PC-9 (cell line): ENCODE results near the gene LMO4. TPM values are rescaled to one million over a fixed set of nuclear protein-coding genes. Genes with fewer than 3 reads are reported as not detected.

Experiments used
- BruUV-seq: library from RNA; stranded (reverse); fragments of 400-500 nt; replicated peaks from 2 replicates; lab custom pipeline; 2021; lab: Mats Ljungman, UMichigan
- CTCF ChIA-PET: fragments of 300-600 bp; sonication (Branson Sonifier 250); formaldehyde crosslinking; loops from one replicate; lab custom pipeline; 2022; ENCODE audit warnings: antibody characterized with exemption; lab: Charles Lee
- POLR2A ChIA-PET: fragments of 300-600 bp; sonication (Branson Sonifier 250); formaldehyde crosslinking; loops from one replicate; lab custom pipeline; 2022; ENCODE audit warnings: antibody characterized with exemption; ENCODE audit not compliant: unreplicated experiment; lab: Charles Lee
- DNase-seq, 2 experiments: peaks; one replicate each; pipeline versions ENCODE4 v3.0.0 to v3.0.0-alpha.2; 2015 to 2022; ENCODE audit warnings: mixed read lengths in 1 of 2
- H2AFZ ChIP-seq: fragments of 200-600 bp; sonication (generic); 2 replicates; pipeline ENCODE4 v1.8.1; 2017; ENCODE audit warnings: antibody characterized with exemption
- H3F3A ChIP-seq: fragments of 200-600 bp; sonication (generic); 2 replicates; pipeline ENCODE4 v1.8.1; 2017; ENCODE audit warnings: antibody characterized with exemption, mild to moderate bottlenecking, low read depth; ENCODE audit not compliant: insufficient read depth
- H3K27ac ChIP-seq: fragments of 200-600 bp; sonication (generic); 2 replicates; pipeline ENCODE4 v1.6.1; 2016; ENCODE audit warnings: mixed run types
- H3K27me3 ChIP-seq: fragments of 200-600 bp; sonication (generic); 2 replicates; pipeline ENCODE4 v1.6.1; 2016; ENCODE audit warnings: low read depth, mixed run types; ENCODE audit not compliant: insufficient read depth
- H3K36me3 ChIP-seq: fragments of 200-600 bp; sonication (generic); 2 replicates; pipeline ENCODE4 v1.6.1; 2016; ENCODE audit warnings: low read depth, mixed run types
- H3K4me1 ChIP-seq: fragments of 200-600 bp; sonication (generic); replicated peaks from 2 replicates; pipeline ENCODE4 v1.6.1; 2016; ENCODE audit warnings: mixed run types; ENCODE audit not compliant: insufficient read depth
- H3K4me2 ChIP-seq: fragments of 200-600 bp; sonication (generic); 2 replicates; pipeline ENCODE4 v1.6.1; 2017; ENCODE audit warnings: mixed run types
- H3K4me3 ChIP-seq: fragments of 200-600 bp; sonication (generic); 2 replicates; pipeline ENCODE4 v1.6.1; 2016; ENCODE audit warnings: mixed run types
- H3K79me2 ChIP-seq: fragments of 200-600 bp; sonication (generic); 2 replicates; pipeline ENCODE4 v1.6.1; 2017; ENCODE audit warnings: low read depth, mixed run types
- H3K9me2 ChIP-seq: fragments of 200-600 bp; sonication (generic); 2 replicates; pipeline ENCODE4 v1.8.1; 2017; ENCODE audit warnings: mild to moderate bottlenecking; ENCODE audit not compliant: insufficient read depth
- H3K9me3 ChIP-seq: fragments of 200-600 bp; sonication (generic); 2 replicates; pipeline ENCODE4 v1.8.1; 2016; ENCODE audit warnings: low read depth; ENCODE audit not compliant: insufficient read depth
- H4K20me1 ChIP-seq: fragments of 200-600 bp; sonication (generic); 2 replicates; pipeline ENCODE4 v1.8.1; 2017; ENCODE audit not compliant: insufficient read depth
- CTCF ChIP-seq: fragments of 200-600 bp; sonication (generic); conservative IDR thresholded peaks from 2 replicates; pipeline ENCODE4 v1.6.1; 2017; ENCODE audit warnings: mixed run types, antibody characterized with exemption, mild to moderate bottlenecking, moderate library complexity
- EZH2 ChIP-seq: fragments of 200-600 bp; sonication (generic); IDR thresholded peaks from 2 replicates; pipeline ENCODE4 v1.8.0; 2017; ENCODE audit warnings: antibody characterized with exemption, low read depth
- intact Hi-C: fragments of 100-400 bp; cut with micrococcal nuclease; formaldehyde crosslinking; loops from one replicate; pipeline ENCODE4 v1.10.0; 2022; ENCODE audit not compliant: unreplicated experiment
- total RNA-seq: library from RNA; stranded (reverse); gene quantifications from 2 replicates; pipeline ENCODE4 v1.2.3, GENCODE V29; 2021

LMO4 gene
- total RNA-seq, 1 experiment from 2014 or later = 47.7 TPM

DNA sequence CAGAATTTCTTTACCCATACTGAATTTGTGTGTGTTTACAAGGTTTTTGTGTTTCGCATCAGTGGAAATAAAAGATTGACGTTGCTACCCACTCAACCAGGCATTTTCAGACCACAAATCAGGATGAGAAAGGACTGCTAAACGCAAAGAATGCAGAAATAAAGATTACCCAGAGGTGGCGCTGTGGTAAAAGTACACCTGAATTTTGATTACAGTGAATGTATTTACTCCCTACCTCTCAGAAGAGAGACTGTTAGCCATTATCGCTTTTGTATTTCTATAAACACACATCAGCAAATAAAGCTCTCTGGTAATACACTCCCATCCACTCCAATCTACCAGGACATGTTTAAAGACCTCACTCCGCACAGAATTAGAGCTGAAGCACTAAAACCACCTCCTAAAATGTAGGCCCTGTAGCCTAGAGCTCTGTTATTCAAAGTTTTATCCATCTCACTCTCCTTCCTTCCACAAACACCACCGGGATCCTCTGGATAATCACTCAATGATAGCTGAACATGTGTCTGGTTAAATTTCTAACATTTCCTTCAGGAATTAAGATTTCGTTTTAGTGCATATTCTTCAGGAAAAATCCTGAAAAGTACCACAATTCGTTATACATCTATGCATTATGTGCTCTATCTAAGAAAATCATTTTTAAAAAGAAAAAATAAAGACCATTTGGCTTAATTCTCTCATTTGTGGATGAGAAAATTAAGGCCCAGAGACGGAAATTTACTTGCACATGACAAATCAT lies 2.5 kb upstream of the LMO4 start:
- no peaks in the 10 kb centered on the region for H3K27me3 ChIP-seq
- no peak overlapping the region for H3K4me3 ChIP-seq
- H3K36me3 ChIP-seq = no peaks in the 10 kb centered on the region
- intact Hi-C loops = loop anchor here (5.0 kb wide), 3 partner anchors 146 to 851 kb away; no protein-coding TSS in a partner anchor
- no peaks in the 10 kb centered on the region for H3K9me3 ChIP-seq
- H3K4me2 ChIP-seq = no peak overlapping the region
- peaks cover 8% of the 10 kb centered on the region for H4K20me1 ChIP-seq
- ChIA-PET CTCF (interaction anchor here (0.6 kb wide), 1 partner anchor 736 kb away, joined by 4 read pairs; no protein-coding TSS in a partner anchor), POLR2A (no interaction called here)
- DNase-seq = peak; percentile 33 to 48
- peaks cover 23% of the 10 kb centered on the region for H3K79me2 ChIP-seq
- TF ChIP-seq EZH2 = no peak
- peak; percentile 93 for TF ChIP-seq CTCF
- no peak overlapping the region for H3K27ac ChIP-seq
- BruUV-seq = no TSS peak
- H2AFZ ChIP-seq = 0 out of 2 replicates have a peak overlapping the region, but pooled peaks have one; percentile 6
- H3K4me1 ChIP-seq = peaks cover 9% of the 10 kb centered on the region
- H3F3A ChIP-seq = peaks cover 15% of the 10 kb centered on the region
- no peaks in the 10 kb centered on the region for H3K9me2 ChIP-seq

- peak overlapping the region; percentile 96 for H3K4me3 ChIP-seq
- intact Hi-C loops = loop anchor here (2.0 to 5.0 kb wide), 4 partner anchors 145 to 850 kb away; no protein-coding TSS in a partner anchor
- no peak for DNase-seq
- H3K4me2 ChIP-seq = peak overlapping the region; percentile 89
- BruUV-seq = TSS peak; percentile 81
- no peaks in the 10 kb centered on the region for H3K9me3 ChIP-seq
- peaks cover 7% of the 10 kb centered on the region for H3K36me3 ChIP-seq
- no peaks in the 10 kb centered on the region for H3K9me2 ChIP-seq
- peaks cover 18% of the 10 kb centered on the region for H3K4me1 ChIP-seq
- H4K20me1 ChIP-seq = peaks cover 19% of the 10 kb centered on the region
- peaks cover 36% of the 10 kb centered on the region for H3K79me2 ChIP-seq
- CTCF ChIA-PET = no interaction called here
- H3F3A ChIP-seq = peaks cover 23% of the 10 kb centered on the region
- TF ChIP-seq EZH2 (no peak), CTCF (no peak)
- peak overlapping the region; percentile 72 for H3K27ac ChIP-seq
- POLR2A ChIA-PET = interaction anchor here (0.6 kb wide), 1 partner anchor 413 kb away, joined by 4 read pairs; the partner anchor contains the start of gene HS2ST1
- H2AFZ ChIP-seq = peak overlapping the region; percentile 98
- H3K27me3 ChIP-seq = no peaks in the 10 kb centered on the region
Measured at GRCh38 chr1:87327376-87328271, 1.1 kb upstream of the LMO4 start.

DNA sequence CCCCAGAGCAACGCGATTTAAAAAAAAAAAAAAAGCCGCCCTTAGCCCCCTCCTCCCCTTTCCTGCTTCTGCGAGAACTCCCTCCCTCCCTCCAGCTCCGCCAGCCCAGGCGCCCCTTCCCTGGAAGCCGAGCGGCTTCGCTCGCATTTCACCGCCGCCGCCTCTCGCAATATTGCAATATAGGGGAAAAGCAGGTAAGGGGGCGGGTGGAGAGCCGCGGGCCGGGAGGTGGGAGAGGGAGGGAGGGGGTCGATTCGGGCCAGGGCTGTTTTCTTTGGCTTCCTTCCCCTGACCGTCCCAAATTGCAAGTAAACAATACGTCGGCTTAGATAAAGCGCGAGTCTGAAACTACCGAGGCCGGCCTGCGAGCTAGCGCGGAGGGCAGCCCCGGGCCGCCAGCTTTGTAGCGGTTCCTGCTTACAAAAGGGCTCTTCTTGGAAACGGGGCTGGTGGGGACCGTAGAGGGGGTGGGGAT lies 408 bp downstream of the LMO4 start:
- peaks cover 33% of the 10 kb centered on the region for H3K4me1 ChIP-seq
- POLR2A ChIA-PET = interaction anchor here (0.6 kb wide), 1 partner anchor 732 kb away, joined by 11 read pairs; no protein-coding TSS in a partner anchor
- H4K20me1 ChIP-seq = peaks cover 34% of the 10 kb centered on the region
- no peaks in the 10 kb centered on the region for H3K9me2 ChIP-seq
- H3K27me3 ChIP-seq = no peaks in the 10 kb centered on the region
- peak overlapping the region; percentile 96 for H3K4me3 ChIP-seq
- no peaks in the 10 kb centered on the region for H3K9me3 ChIP-seq
- peak in 1 of 2 experiments; percentile 38 for DNase-seq
- peak overlapping the region; percentile 76 for H2AFZ ChIP-seq
- H3K36me3 ChIP-seq = peaks cover 22% of the 10 kb centered on the region
- peak overlapping the region; percentile 86 for H3K4me2 ChIP-seq
- H3K27ac ChIP-seq = peak overlapping the region; percentile 96
- H3F3A ChIP-seq = peaks cover 28% of the 10 kb centered on the region
- H3K79me2 ChIP-seq = peaks cover 51% of the 10 kb centered on the region
- TF ChIP-seq EZH2 = no peak
- intact Hi-C loops = loop anchor here (2.0 to 5.0 kb wide), 4 partner anchors 143 to 848 kb away; no protein-coding TSS in a partner anchor
- no TSS peak for BruUV-seq
- CTCF ChIA-PET = interaction anchor here (0.6 kb wide), 4 partner anchors 23 to 1080 kb away, joined by 3 to 13 read pairs (median 4); no protein-coding TSS in a partner anchor
